CD8-positive, alpha-beta memory T cell (primary cell): ENCODE data around the gene TRMT61B. TPM values are rescaled to one million over a fixed set of nuclear protein-coding genes. Genes with fewer than 3 reads are reported as not detected.

Experiments used
- CTCF ChIA-PET: fragments of 350-600 bp; sonication (Branson Sonifier 250); formaldehyde crosslinking; loops from one replicate; lab custom pipeline; 2021; ENCODE audit warnings: antibody characterized with exemption; lab: Charles Lee
- POLR2A ChIA-PET: fragments of 350-600 bp; sonication (Branson Sonifier 250); formaldehyde crosslinking; loops from one replicate; lab custom pipeline; 2021; ENCODE audit warnings: antibody characterized with exemption; lab: Charles Lee
- DNase-seq, 5 donors: peaks; one replicate each; pipeline versions ENCODE4 v3.0.0 to v3.0.0-alpha.2; 2020 to 2022; ENCODE audit warnings: mixed read lengths in 1 of 5
- H3K27ac ChIP-seq: one replicate; pipeline ENCODE4 v1.7.0; 2013; ENCODE audit warnings: low read depth, mild to moderate bottlenecking, low read length, moderate library complexity
- H3K27me3 ChIP-seq: 2 replicates; pipeline ENCODE4 v1.7.0; 2013; ENCODE audit warnings: low read length, mild to moderate bottlenecking; ENCODE audit not compliant: insufficient read depth, poor library complexity, severe bottlenecking
- H3K36me3 ChIP-seq: 2 replicates; pipeline ENCODE4 v1.7.0; 2013; ENCODE audit warnings: mild to moderate bottlenecking, low read length, moderate library complexity; ENCODE audit not compliant: insufficient read depth
- H3K4me1 ChIP-seq: 2 replicates; pipeline ENCODE4 v1.7.0; 2013; ENCODE audit warnings: mild to moderate bottlenecking, low read length, moderate library complexity; ENCODE audit not compliant: insufficient read depth
- H3K4me3 ChIP-seq: 2 replicates; pipeline ENCODE4 v1.7.0; 2013; ENCODE audit warnings: mild to moderate bottlenecking, low read length
- H3K9me3 ChIP-seq: 2 replicates; pipeline ENCODE4 v1.7.0; 2013; ENCODE audit warnings: mild to moderate bottlenecking, low read length
- H3K27ac Mint-ChIP-seq, 8 donors: one replicate each; pipeline ENCODE4 v1.8.0; 2020 to 2021; ENCODE audit warnings: mixed read lengths in 8 of 8, mild to moderate bottlenecking in 6 of 8, inconsistent platforms in 3 of 8, moderate library complexity in 3 of 8
- H3K27me3 Mint-ChIP-seq, 2 donors: one replicate each; pipeline ENCODE4 v1.8.0; 2020 to 2021; ENCODE audit warnings: mixed read lengths in 2 of 2, mild to moderate bottlenecking in 1 of 2, moderate library complexity in 1 of 2
- H3K36me3 Mint-ChIP-seq, 3 donors: one replicate each; pipeline ENCODE4 v1.8.0; 2020 to 2021; ENCODE audit warnings: mixed read lengths in 3 of 3, inconsistent platforms in 1 of 3, mild to moderate bottlenecking in 1 of 3
- H3K4me1 Mint-ChIP-seq, 3 donors: one replicate each; pipeline ENCODE4 v1.8.0; 2020 to 2021; ENCODE audit warnings: mixed read lengths in 3 of 3, inconsistent platforms in 1 of 3, mild to moderate bottlenecking in 1 of 3
- H3K4me3 Mint-ChIP-seq, 7 donors: one replicate each; pipeline ENCODE4 v1.8.0; 2020 to 2021; ENCODE audit warnings: mixed read lengths in 7 of 7, mild to moderate bottlenecking in 6 of 7, moderate library complexity in 4 of 7, inconsistent platforms in 2 of 7
- H3K9me3 Mint-ChIP-seq, 5 donors: one replicate each; pipeline ENCODE4 v1.8.0; 2020 to 2022; ENCODE audit warnings: mixed read lengths in 5 of 5, mild to moderate bottlenecking in 3 of 5, moderate library complexity in 2 of 5, inconsistent platforms in 1 of 5
- polyA plus RNA-seq: library from polyadenylated mRNA; unstranded; fragments of 300-500 nt; fragmentation: Illumina TruSeq; gene quantifications from one replicate; pipeline ENCODE4 v1.2.3, GENCODE V29; 2021
- total RNA-seq, 2 experiments: library from RNA; stranded (reverse); gene quantifications; one replicate each; pipeline ENCODE4 v1.2.3, GENCODE V29; 2021

Gene TRMT61B
- total and polyA plus RNA-seq, 3 experiments from 2014 or later: 16.6 to 20.2 (median 18.3) TPM

GRCh38 chr2:28895189-28895893 lies 25.2 kb upstream of the TRMT61B start:
- H3K9me3 ChIP-seq: no peaks in the 10 kb centered on the region
- Mint-ChIP-seq H3K27me3 (no peaks in the 10 kb centered on the region), H3K27ac (peak overlapping the region; percentile 77 to 97 (median 92)), H3K4me1 (peaks cover 52 to 54% (median 54%) of the 10 kb centered on the region in 3 donors), H3K9me3 (no peaks in the 10 kb centered on the region), H3K36me3 (peaks cover 0 to 3% (median 0%) of the 10 kb centered on the region in 3 donors), H3K4me3 (peak overlapping the region; percentile 91 to 97 (median 94))
- H3K27ac ChIP-seq: peak overlapping the region; percentile 81
- peak in 3 of 5 donors; percentile 5 to 51 (median 16) for DNase-seq
- CTCF ChIA-PET: interaction anchor here (0.9 to 2.2 kb wide), 3 partner anchors 25 to 301 kb away, joined by 3 to 9 read pairs (median 9); partner anchors contain the start of gene TRMT61B
- peak overlapping the region; percentile 84 for H3K4me3 ChIP-seq
- H3K27me3 ChIP-seq: no peaks in the 10 kb centered on the region
- peaks cover 40% of the 10 kb centered on the region for H3K4me1 ChIP-seq
- POLR2A ChIA-PET: interaction anchor here (1.5 to 2.7 kb wide), 2 partner anchors 25 to 302 kb away, joined by 4 to 72 read pairs; partner anchors contain the start of gene TRMT61B
- no peaks in the 10 kb centered on the region for H3K36me3 ChIP-seq

- Histone ChIP-seq H3K27me3 (no peaks in the 10 kb centered on the region), H3K4me1 (peaks cover 40% of the 10 kb centered on the region), H3K27ac (peak within 1 kb of the TSS; percentile 81), H3K9me3 (no peaks in the 10 kb centered on the region), H3K36me3 (no peaks in the 10 kb centered on the region), H3K4me3 (peak within 1 kb of the TSS; percentile 84)
- POLR2A ChIA-PET: interaction anchor here (0.6 to 2.7 kb wide), 7 partner anchors 24 to 1527 kb away, joined by 3 to 72 read pairs (median 4); partner anchors contain the start of gene TRMT61B
- peaks cover 47 to 49% (median 48%) of the 10 kb centered on the region in 3 donors for H3K4me1 Mint-ChIP-seq
- H3K27me3 Mint-ChIP-seq: no peaks in the 10 kb centered on the region
- H3K4me3 Mint-ChIP-seq: peak within 1 kb of the TSS; percentile 91 to 97 (median 94)
- peak within 1 kb of the TSS; percentile 79 to 97 (median 94) for H3K27ac Mint-ChIP-seq
- CTCF ChIA-PET: interaction anchor here (0.7 to 2.2 kb wide), 4 partner anchors 24 to 300 kb away, joined by 3 to 9 read pairs (median 6); partner anchors contain the start of gene TRMT61B
- H3K9me3 Mint-ChIP-seq: no peaks in the 10 kb centered on the region
- peaks cover 0 to 3% (median 0%) of the 10 kb centered on the region in 3 donors for H3K36me3 Mint-ChIP-seq
- DNase-seq: peak; percentile 96 to 98 (median 97)
Measured at GRCh38 chr2:28894470-28895188, 24.5 kb upstream of the TRMT61B start, which contains the start of gene WDR43. TSS of gene WDR43 (plus strand) at chr2:28894667. CDS start at chr2:28894699, 32 bp downstream.

DNA sequence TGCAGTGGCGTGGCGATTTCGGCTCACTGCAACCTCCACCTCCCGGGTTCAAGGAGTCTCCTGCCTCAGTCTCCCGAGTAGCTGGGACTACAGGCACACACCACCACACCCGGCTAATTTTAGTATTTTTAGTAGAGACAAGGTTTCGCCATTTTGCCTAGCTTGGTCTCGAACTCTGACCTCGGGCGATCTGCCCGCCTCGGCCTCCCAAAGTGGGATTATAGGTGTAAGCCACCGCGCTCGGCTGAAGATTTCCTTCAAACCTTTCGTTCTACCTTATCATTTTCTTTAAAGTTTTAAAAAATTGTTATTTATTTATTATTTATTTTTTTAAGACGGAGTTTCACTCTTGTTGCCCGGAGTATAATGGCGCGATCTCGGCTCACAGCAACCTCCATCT lies 23.4 kb upstream of the TRMT61B start:
- DNase-seq: no peak
- Histone ChIP-seq H3K27me3 (no peaks in the 10 kb centered on the region), H3K4me3 (no peak overlapping the region), H3K27ac (no peak overlapping the region), H3K4me1 (peaks cover 29% of the 10 kb centered on the region), H3K9me3 (no peaks in the 10 kb centered on the region), H3K36me3 (no peaks in the 10 kb centered on the region)
- Mint-ChIP-seq H3K27me3 (no peaks in the 10 kb centered on the region), H3K4me1 (peaks cover 37 to 38% (median 37%) of the 10 kb centered on the region in 3 donors), H3K4me3 (peak overlapping the region in 6 of 7 donors; percentile 22 to 69 (median 44)), H3K9me3 (no peaks in the 10 kb centered on the region), H3K27ac (peak overlapping the region in 1 of 8 donors; percentile 38), H3K36me3 (peaks cover 0 to 3% (median 0%) of the 10 kb centered on the region in 3 donors)
- POLR2A ChIA-PET: no interaction called here
- CTCF ChIA-PET: no interaction called here

DNA sequence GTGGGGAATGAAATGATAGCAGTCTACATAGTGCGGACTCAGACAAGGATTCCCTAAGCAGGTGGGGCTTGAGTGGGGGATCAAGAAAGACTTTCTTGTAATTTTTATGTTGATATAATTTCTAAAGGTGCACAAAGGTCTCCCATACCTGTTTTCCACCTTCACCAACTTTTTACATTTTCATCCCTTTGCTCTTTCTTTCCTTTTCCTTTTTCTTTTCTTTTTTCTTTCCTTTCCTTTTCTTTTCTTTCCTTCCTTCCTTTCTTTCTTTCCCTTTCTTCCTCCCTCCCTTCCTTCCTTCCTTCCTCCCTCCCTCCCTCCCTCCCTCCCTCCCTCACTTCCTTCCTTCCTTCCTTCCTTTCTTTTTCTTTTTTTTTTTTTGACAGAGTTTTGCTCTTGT lies 10.1 kb upstream of the TRMT61B start:
- Histone ChIP-seq H3K9me3 (no peaks in the 10 kb centered on the region), H3K4me3 (no peak overlapping the region), H3K36me3 (no peaks in the 10 kb centered on the region), H3K4me1 (no peaks in the 10 kb centered on the region), H3K27ac (no peak overlapping the region), H3K27me3 (peaks cover 13% of the 10 kb centered on the region)
- POLR2A ChIA-PET: interaction anchor here (2.0 kb wide), 1 partner anchor 10 kb away, joined by 5 read pairs; the partner anchor contains the start of gene TRMT61B
- Mint-ChIP-seq H3K9me3 (no peaks in the 10 kb centered on the region), H3K27ac (no peak overlapping the region), H3K4me1 (no peaks in the 10 kb centered on the region), H3K36me3 (no peaks in the 10 kb centered on the region), H3K4me3 (no peak overlapping the region), H3K27me3 (peaks cover 15 to 41% of the 10 kb centered on the region in 2 donors)
- CTCF ChIA-PET: no interaction called here
- DNase-seq: no peak

DNA sequence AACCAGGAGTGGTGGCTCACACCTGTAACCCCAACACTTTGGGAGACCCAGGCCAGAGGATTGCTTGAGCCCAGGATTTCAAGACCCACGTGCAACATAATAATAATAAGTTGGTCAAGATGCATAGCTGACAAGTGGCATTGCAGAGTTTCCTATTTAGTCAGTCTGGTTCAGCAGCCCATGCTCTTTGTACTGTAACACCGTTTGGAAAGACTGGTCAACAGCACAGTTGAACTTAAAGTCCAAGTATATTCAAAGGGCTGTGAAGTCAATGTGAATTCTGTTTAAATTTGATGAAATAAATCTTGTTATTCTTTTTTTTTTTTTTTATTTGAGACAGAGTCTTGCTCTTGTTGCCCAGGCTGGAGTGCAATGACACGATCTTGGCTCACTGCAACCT lies 1.5 kb upstream of the TRMT61B start:
- Mint-ChIP-seq H3K27me3 (peaks cover 8 to 10% of the 10 kb centered on the region in 2 donors), H3K36me3 (peaks cover 0 to 17% (median 5%) of the 10 kb centered on the region in 3 donors), H3K9me3 (peaks cover 0 to 2% (median 0%) of the 10 kb centered on the region in 5 donors), H3K27ac (peak overlapping the region in 2 of 8 donors; percentile 99 to 100), H3K4me1 (peaks cover 34 to 36% (median 35%) of the 10 kb centered on the region in 3 donors), H3K4me3 (peak overlapping the region in 3 of 7 donors; percentile 95 to 100 (median 99))
- ChIA-PET CTCF (no interaction called here), POLR2A (interaction anchor here (0.7 to 3.4 kb wide), 3 partner anchors 7 to 268 kb away, joined by 5 to 72 read pairs (median 6); partner anchors contain the start of gene WDR43)
- Histone ChIP-seq H3K9me3 (no peaks in the 10 kb centered on the region), H3K36me3 (no peaks in the 10 kb centered on the region), H3K4me1 (peaks cover 30% of the 10 kb centered on the region), H3K27ac (no peak overlapping the region), H3K4me3 (no peak overlapping the region), H3K27me3 (peaks cover 4% of the 10 kb centered on the region)
- DNase-seq: no peak

- H3K27me3 ChIP-seq: no peaks in the 10 kb centered on the region
- H3K36me3 ChIP-seq: no peaks in the 10 kb centered on the region
- POLR2A ChIA-PET: interaction anchor here (0.8 to 3.4 kb wide), 8 partner anchors 9 to 1277 kb away, joined by 3 to 72 read pairs (median 4); partner anchors contain the start of genes PPP1CB, WDR43 and YPEL5
- H3K27ac ChIP-seq: peak overlapping the region; percentile 96
- peak in 1 of 5 donors; percentile 17 for DNase-seq
- H3K36me3 Mint-ChIP-seq: peaks cover 0 to 27% (median 5%) of the 10 kb centered on the region in 3 donors
- H3K4me1 Mint-ChIP-seq: peaks cover 47 to 51% (median 49%) of the 10 kb centered on the region in 3 donors
- H3K4me3 ChIP-seq: peak overlapping the region; percentile 100
- peak overlapping the region; percentile 98 to 100 (median 100) for H3K27ac Mint-ChIP-seq
- CTCF ChIA-PET: interaction anchor here (0.6 to 1.9 kb wide), 9 partner anchors 9 to 478 kb away, joined by 3 to 9 read pairs (median 3); partner anchors contain the start of gene WDR43
- H3K9me3 Mint-ChIP-seq: peaks cover 0 to 2% (median 0%) of the 10 kb centered on the region in 5 donors
- H3K9me3 ChIP-seq: no peaks in the 10 kb centered on the region
- H3K27me3 Mint-ChIP-seq: peaks cover under 1 to 3% of the 10 kb centered on the region in 2 donors
- peaks cover 34% of the 10 kb centered on the region for H3K4me1 ChIP-seq
- H3K4me3 Mint-ChIP-seq: peak overlapping the region; percentile 94 to 100 (median 97)
Measured at GRCh38 chr2:28869494-28870145, 489 bp downstream of the TRMT61B start.

DNA sequence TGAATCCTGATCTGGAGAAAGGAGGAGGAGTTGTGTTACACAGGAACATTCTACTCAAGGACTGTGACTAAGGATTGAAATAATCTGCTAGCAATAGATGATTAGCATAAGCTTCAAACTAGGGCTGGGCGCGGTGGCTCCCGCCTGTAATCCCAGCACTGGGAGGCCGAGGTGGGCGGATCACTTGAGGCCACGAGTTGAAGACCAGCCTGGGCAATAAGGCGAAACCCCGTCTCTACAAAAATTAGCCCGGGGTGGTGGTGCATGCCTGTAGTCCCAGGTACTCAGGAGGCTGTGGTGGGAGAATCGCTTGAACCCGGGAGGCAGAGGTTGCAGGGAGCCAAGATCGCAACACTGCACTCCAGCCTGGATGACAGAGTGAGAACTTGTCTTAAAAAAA lies 1.5 kb downstream of the TRMT61B start:
- ChIA-PET POLR2A (interaction anchor here (0.8 to 3.4 kb wide), 2 partner anchors 27 to 276 kb away, joined by 3 to 72 read pairs; partner anchors contain the start of gene WDR43), CTCF (no interaction called here)
- H3K4me1 Mint-ChIP-seq: peaks cover 55 to 61% (median 59%) of the 10 kb centered on the region in 3 donors
- H3K27me3 Mint-ChIP-seq: peaks cover 0 to 3% of the 10 kb centered on the region in 2 donors
- Histone ChIP-seq H3K27ac (peak overlapping the region; percentile 96), H3K4me1 (peaks cover 34% of the 10 kb centered on the region), H3K36me3 (no peaks in the 10 kb centered on the region), H3K9me3 (no peaks in the 10 kb centered on the region), H3K27me3 (no peaks in the 10 kb centered on the region), H3K4me3 (peak overlapping the region; percentile 100)
- DNase-seq: no peak
- H3K4me3 Mint-ChIP-seq: peak overlapping the region; percentile 58 to 97 (median 76)
- H3K36me3 Mint-ChIP-seq: peaks cover 0 to 36% (median 10%) of the 10 kb centered on the region in 3 donors
- H3K27ac Mint-ChIP-seq: peak overlapping the region in 4 of 8 donors; percentile 3 to 89 (median 66)
- peaks cover 0 to 2% (median 0%) of the 10 kb centered on the region in 5 donors for H3K9me3 Mint-ChIP-seq
